HG03521 (cell line): Measurements from ENCODE around the gene OSBPL6.
A peak's percentile ranks its signal among the peaks of the same experiment; 100 is the strongest.

Source experiments
- ATAC-seq: cut with Tn5 transposase; IDR thresholded peaks from one replicate; pipeline ENCODE4 v1.9.1; 2021; ENCODE audit warnings: mild to moderate bottlenecking, moderate library complexity; ENCODE audit not compliant: unreplicated experiment

The OSBPL6 gene

DNA sequence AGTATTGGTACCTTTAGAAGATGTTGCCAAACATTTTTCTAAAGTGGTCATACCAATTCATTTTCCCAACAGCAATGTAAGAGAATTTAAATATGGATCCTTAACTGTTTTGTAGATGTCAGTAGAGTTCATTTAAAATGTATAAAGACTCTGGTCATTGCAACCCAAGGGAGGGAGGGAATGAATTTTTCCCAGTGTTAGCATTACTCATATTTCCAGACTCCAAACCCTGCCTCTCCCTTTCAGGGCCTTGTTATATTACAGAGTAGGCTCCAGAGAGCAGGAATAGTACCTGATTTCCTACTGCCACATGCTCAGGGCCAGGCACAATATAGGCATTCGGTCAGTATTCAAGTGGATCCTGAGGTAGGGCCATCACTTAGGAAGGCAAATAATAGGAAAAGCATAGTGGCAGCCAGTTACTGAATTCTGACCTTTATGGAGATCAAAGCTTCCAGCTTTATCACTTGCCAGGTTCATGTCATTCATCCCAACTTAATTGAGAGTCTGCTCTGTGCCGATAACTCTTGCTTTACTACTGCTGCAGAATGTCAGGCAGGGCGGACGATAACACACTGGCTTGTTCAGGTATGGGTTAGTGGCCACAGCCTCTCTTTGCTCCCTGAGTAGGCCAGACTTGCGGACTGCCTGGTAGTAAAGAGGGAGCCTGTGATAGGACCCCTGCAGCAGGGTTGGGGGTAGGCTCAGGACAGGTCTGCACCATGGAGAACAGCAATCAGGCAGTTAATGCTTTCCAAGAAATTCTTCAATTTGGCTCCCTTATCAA lies 75.3 kb downstream of the OSBPL6 start:
- ATAC-seq: no peak

DNA sequence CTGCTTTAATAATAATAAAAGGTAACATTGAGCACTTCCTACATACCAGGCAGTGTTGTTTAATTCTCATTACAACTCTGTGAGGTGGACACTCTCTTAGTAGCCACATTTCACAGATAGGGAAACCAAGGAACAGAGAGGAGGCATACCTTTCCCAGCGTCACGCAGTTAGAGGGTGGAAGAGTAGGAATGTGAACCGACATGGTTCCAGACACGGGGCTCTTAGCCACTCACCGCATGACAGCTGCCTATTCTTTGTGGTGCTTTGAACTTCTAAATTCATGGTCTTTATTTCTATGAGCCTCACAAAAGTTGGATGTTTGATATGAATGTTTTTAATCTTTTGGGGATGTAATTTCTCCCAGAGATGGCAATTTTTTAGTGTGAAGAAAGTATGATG lies 76.0 kb downstream of the OSBPL6 start:
- no peak for ATAC-seq

DNA sequence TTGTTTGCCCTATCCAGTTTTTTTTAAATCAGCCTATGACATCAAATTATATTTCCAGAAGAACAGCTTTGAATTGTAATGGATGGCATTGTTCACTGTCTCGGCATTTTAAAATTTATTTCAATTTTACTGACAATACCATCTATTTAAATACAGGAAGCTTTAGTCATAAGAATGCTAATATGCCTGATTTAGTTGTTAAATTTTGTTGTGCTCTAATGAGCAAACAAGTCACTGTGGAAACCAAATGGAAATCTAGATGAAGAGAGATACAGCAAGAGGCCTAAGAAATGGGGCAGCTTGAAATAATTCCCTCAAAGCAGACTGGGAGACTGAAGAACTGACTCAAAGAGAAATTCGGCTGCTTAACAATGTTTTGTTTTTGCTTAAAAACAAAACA lies 76.8 kb downstream of the OSBPL6 start:
- ATAC-seq: no peak

DNA sequence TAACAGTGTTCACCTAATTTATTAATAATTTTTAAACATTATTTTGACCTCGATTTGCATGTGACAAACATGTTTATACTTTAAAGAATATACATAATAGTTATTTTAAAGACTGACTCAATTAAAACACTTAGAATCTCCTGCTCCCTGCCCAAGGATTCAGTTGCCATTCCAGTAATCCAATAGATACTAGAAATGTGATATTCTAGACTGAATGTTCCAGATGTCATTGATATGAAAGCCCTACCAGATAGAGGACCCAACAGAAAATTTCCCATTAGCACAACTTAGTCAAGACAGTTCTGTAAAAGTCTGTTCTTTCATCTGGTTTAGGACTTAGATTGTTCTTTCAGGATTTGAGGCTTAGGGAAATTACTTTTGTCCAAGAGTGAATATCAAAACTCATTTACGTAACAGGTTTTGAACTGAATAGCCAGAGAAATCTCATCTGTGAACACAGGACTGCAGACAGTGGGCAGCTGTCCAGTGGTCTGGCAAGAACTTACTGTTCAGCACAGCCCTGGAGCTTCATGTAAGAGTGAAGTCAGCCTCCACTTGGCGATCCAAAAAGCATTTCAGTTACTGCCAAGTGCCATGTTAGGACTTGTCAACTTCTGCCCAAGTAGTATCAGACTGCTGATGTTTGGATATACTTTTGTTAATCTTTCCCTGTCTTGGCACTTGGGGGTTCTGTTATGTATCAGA lies 77.5 kb downstream of the OSBPL6 start:
- no peak for ATAC-seq

DNA sequence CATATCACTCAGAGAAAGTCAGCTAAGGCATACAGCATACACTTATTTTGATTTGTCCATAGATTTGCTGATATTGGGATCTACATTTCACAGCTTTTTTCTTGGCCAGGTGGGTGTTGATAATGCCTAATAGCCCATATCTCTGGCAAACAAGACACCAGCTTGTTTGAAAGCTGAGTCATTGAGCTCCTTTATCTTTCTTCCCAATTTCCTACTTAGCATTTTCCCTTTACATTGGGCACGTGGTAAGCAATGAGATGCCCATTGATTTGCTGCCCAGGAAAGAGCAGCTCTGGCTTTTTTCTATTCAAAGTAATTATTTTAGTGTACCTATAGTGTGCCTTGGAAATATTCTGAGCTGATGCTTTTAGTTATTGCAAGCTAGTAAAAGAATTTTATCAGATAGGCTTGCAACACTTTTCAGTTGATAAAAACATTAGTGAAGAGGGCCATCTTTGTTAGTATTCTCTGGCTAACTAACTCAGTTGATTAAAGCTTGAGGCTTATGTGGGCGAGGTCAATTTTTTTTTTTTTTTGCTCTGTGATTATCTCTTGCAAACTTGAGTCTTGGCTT lies 79.6 kb downstream of the OSBPL6 start:
- ATAC-seq: no peak

DNA sequence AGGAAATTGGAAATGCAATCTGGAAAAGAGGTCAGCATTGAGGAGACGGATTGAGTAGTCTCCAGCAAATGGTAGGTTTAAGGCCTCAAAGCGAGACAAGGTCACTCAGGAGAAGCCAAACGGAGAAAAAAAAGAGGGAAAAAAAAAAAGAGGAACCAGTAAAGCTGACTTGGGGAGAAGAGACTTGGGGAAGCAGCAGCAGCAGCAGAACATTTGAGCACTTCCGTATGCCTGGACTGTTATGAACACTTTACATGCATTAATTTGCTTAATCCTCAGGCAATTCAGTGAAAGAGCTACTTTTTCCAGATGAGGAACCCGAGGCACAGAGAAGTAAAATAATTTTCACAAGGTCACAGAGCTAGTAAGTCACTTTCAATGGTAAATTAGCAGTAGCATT lies 81.3 kb downstream of the OSBPL6 start:
- ATAC-seq: no peak

DNA sequence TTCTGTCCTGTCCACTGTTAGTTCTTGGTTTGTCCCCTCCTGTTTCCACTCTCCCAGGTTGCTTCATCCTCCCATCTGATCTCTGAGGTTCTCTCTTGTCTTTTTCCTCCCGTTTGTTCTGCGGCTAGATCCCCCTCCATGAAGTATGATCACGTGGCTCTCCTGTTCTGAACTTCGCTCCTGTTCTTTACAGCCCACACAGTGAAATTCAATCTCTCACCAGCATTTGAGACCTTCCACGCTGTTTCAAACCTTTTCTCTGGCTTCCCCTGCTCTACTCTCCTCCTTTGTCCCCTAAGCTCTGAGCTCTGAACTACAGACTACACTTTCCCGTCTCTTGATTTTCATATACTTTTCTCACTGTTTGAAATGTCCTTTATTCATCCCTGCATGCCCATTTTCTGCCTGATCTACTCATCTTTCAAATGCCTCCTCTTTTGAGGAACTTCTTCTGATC lies 83.5 kb downstream of the OSBPL6 start:
- ATAC-seq: no peak

DNA sequence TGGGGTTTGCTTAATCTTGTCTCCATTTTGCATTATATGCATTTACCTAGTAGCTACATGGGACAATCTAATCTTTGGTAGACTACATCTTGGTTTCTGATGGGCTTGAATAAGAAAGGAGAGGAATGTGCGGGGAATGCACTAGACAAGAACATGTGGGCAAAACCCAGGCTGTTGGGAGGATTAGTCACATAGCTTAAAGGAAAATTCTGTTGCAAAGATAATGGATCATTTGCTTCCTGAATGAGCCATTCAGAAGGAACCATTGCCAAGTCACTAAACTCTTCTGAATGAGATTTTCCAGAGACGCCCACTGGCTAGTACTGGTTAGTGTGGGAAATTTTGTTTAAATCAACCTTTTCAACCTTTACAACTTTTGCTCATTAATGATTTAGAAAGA lies 84.8 kb downstream of the OSBPL6 start:
- no peak for ATAC-seq

DNA sequence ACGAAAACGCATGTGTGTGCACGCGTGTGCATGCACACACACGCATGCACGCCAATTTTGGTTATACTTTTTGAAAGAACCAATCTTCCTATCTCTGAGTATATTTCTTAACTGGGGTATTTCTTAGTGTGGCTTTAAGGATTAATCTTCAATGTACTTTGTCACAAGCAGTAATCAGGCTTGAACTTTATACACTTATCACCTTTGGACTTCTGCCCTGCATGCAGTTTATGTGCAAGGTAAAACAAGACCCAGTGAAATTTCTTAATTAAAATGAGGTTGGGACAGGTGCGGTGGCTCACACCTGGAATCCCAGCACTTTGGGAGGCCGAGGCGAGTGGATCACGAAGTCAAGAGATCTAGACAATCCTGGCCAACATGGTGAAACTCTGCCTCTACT lies 85.3 kb downstream of the OSBPL6 start:
- no peak for ATAC-seq

DNA sequence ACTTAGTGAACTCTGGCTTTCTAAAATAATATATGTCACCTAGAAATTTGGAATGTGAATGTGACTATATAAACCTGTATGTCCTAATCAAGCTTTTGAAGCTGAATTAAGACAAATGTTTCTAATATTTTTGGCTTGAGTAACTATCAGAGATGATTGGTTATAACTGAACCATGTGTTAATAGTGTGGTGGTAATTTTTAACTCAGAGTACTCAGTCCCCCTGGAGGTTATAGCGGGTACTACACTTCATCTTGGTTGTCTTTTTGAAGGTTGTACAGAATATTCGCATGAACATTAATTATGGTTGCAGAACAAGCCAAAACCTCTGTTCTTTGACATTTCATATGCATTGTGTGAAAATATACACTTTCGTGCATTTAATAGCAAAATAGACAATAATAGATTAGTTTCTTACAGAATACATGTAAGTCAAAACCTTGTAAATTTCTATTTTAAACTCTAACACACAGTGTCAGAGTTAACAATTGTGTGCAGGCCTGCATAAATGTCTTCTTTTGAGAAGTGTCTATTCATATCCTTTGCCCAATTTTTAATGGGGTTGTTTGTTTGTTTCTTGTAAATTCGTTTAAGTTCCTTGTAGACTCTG lies 86.0 kb downstream of the OSBPL6 start:
- peak; percentile 77 for ATAC-seq

DNA sequence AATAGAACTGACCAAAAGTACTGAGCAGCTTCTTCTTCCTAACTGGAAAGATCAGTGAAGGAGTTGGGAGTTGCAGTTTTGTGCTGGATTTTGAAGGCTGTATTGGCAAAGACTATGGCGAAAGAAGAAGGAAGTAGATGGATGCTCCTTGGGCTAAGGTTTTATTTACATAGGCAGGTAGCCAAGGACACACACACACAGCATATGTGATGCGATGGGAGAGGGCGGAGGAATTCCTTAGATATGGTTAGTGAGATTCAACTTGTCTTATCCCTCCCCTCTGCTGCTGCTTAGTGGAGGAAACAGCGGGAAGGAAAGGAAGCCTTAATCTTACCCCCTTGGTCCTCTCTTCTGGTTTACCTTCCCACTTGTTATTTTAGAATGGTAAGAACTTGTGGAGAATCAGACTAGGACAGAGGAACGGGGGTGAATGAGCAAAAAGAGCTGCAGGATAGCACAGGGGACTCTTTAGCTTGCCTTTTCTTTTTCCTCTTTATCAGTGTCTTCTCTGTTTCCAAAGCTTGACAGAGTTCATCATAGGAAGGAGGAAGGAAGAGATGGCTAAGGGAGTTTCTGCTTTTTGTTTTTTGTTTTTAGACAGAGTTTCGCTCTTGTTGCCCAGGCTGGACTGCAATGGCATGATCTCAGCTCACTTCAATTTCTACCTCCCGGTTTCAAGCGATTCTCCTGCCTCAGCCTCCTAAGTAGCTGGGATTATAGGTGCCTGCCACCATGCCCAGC lies 87.9 kb downstream of the OSBPL6 start:
- ATAC-seq: no peak

DNA sequence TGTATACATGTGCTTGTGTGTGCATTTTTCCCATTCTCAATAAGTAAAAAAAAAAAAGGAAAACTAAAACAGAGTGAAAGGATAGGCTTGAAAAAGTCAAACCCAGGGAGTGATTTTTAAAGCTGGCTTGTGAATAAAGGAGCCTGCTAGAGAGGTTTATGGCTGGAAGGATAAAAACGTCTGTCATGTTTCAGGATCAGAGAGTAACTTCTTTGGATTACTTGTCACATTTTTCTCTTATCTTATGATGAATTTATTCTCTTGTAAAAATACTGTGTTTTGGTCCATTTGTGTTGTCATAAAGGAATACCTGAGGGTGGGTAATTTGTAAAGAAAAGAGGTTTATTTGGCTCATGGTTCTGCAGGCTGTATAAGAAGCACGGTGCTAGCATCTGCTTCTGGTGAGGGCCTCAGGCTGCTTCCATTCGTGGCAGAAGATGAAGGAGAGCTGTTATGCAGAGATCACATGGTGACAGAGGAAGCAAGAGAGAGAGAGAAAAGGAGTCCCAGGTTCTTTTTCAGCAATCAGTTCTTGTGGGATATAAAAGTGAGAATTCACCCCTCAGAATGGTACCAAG lies 89.1 kb downstream of the OSBPL6 start:
- ATAC-seq: no peak

DNA sequence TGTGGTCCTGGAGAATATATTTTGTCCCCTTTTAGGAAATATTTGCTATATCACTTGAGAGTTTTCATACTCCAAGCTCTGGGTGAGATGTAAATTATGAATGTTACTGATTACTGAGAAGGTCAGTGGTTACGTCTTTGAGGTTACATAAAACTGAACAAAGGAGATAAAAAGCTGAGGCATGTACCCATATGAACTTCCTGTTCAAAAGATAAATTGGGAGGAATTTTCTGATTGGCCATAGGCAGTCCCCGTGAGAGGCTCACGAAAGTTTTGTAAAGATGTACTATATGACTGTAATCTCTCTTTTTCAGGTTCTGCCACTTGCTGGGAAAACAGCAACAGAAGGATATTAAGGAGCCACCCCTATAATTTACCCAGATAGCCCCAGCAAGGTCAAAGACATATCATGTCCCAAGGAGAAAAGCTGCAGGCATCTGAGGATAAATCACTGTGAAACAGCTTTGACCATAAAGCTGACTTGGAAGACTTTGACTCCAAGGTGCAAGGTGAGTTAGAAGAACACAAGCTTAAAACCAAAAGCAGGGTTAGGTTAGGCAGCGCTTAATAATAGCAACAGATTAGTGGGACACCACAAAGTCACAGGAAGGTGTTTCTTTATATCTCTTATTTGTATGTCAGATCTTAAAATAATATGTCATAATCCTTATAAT lies 90.4 kb downstream of the OSBPL6 start:
- ATAC-seq: no peak

DNA sequence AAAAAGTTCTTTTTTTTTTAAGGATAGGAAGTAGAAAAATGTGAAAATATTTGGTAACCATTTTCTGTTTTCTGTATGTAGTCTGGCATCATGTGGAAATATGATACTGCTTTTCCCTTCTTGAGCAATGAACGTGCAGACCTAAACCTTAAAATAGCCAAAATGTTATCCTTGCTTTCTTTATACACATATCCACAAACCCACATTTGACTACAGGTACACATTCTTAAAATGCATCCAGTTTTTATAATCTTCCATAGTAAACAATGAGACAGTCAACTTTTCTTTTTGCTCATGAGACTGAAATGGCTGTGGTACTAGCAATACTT lies 90.9 kb downstream of the OSBPL6 start:
- ATAC-seq: no peak

DNA sequence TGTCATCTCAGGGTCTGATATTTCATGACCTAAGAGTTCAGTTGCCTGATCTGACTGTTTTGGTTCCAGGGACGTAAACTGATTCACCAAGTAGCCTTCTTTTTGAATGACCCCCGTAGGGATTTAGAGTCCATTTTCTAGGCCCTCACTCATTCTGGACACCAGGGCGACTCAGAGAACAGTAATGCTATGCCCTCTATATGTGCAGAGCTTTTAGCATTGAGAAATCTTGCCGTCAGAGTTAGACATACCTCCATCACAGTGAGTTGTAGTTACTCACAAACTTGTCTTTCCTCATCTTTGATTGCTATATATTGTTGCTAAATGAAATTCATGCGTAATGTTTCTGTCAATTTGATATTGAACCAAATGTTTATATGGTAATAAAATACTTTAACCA lies 92.3 kb downstream of the OSBPL6 start:
- no peak for ATAC-seq

DNA sequence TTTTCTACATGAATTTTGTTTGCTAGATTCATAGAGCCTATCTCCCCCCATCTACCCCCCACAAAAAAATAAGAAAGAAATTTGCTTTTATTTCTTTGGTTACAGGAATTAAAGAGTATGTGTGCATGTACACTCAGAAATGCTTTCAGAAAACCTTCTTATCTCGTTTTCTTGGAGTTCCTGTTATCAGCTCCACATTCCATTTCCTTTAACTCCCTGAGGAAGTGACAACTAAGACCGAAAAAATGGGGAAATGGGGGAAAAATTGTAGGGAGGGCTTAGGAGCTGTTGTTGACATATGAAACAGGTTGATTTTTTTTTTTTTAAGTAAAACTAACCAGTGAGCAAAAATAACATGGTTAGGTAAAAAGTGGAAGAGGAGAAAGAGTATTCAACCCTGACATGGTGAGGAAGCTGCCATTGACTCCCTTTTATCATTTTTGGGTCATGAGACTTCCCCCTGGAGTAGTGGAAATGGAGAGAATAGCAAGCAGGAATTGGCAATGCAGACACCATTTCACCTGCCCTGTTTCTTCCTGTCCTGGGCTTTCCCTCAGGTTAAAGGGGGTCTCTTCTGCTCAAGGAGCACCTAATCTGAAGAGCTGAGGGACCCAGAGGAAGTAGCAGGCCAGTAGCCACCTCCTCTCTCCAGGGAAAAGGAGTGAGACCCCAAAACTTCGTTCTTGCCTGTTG lies 93.5 kb downstream of the OSBPL6 start:
- no peak for ATAC-seq

DNA sequence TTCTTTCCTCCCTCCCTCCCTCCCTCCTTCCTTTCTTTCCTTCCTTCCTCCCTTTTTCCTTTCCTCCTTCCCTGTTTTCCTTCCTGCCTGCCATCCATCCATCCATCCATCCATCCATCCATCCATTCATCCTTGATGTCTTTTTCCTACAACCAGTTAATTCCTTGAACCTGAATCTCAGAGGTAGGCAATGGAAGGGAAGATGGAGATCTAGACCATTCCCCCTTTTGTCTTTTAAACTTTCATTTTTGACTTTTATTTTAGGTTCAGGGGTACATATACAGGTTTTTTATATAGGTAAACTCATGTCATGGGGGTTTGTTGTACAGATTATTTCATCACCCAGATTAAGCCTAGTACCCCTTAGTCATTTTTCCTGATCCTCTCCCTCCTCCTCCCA lies 97.4 kb downstream of the OSBPL6 start:
- ATAC-seq: no peak

DNA sequence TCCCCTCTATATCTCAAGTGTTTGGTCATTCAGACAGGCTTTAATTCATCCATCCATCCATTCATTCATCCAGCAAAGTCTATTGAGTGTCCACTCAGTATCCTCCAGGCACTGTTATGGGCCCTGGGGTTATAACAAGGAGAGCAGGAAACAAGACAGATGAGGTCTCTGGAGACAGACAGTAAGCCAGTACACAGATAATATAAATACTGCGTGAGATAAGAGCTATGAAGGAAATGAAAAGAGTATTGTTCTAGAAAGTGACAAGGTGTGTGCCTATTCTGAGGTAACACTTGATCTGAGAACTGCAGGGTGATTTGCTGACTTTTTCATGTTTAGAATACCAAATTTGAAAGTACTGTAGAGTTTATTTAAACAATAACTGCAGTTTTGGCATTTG lies 98.3 kb downstream of the OSBPL6 start:
- no peak for ATAC-seq

DNA sequence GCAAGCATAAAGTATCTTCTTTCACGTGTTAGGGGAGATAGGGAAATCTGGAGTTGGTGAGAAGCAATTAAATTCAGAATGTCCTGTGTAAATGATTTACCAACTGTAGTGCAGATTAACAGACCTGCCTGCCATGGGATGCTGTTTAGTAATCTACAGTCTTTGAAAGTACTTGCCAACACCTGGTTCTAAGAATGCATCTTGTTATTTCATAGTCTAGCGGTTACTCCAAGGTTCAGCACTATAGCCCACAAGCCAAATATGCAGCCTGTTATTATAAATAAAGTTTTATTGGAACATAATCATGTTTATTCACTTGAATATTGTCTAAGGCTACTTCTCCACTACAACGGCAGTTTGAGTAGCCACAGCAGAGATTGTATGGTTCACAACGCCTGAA lies 100.8 kb downstream of the OSBPL6 start:
- ATAC-seq: no peak

DNA sequence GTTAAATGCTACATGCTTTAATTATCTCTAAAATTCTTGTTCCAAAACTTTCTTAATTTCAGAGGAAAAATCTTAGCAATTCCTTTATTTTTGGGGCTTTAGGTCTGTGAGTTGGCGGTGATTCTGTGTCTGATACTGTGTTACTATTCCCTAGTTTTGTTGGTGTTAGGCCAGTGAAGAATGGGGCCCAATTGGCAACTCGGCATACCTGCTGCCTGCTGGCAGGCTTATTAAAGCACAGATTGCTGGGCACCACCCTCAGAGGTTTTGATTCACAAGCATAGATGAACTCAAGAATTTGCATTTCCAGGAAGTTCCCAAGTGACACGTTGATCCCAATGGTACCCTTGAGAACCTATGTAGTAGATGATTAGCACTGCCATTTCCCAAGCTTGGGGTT lies 101.6 kb downstream of the OSBPL6 start:
- ATAC-seq: no peak
